Loucy (cell line): ENCODE results near the gene SP2.
A peak's percentile ranks its signal among the peaks of the same experiment; 100 is the strongest.

Experiments used
- H2AFZ ChIP-seq: fragments of 200-600 bp; sonication (generic); 2 replicates; pipeline ENCODE4 v1.6.0; 2016; ENCODE audit warnings: antibody characterized with exemption, mild to moderate bottlenecking, low read length, moderate library complexity
- H3F3A ChIP-seq: fragments of 200-600 bp; 2 replicates; pipeline ENCODE4 v1.6.0; 2016; ENCODE audit warnings: antibody characterized with exemption, low read depth, mild to moderate bottlenecking
- H3K27me3 ChIP-seq: fragments of 200-600 bp; sonication (generic); 2 replicates; pipeline ENCODE4 v1.6.1; 2014; ENCODE audit warnings: low read length, mild to moderate bottlenecking; ENCODE audit not compliant: insufficient read depth, poor library complexity, severe bottlenecking
- H3K36me3 ChIP-seq: fragments of 200-600 bp; sonication (generic); 2 replicates; pipeline ENCODE4 v1.6.1; 2016; ENCODE audit warnings: low read length; ENCODE audit not compliant: insufficient read depth
- H3K4me1 ChIP-seq: fragments of 200-600 bp; sonication (generic); 2 replicates; pipeline ENCODE4 v1.5.1; 2014; ENCODE audit warnings: low read length, mild to moderate bottlenecking; ENCODE audit not compliant: insufficient read depth, poor library complexity, severe bottlenecking
- H3K4me2 ChIP-seq: fragments of 200-600 bp; sonication (generic); 2 replicates; pipeline ENCODE4 v1.6.0; 2014; ENCODE audit warnings: antibody characterized with exemption, low read length, low read depth, mild to moderate bottlenecking; ENCODE audit not compliant: poor library complexity, severe bottlenecking
- H3K4me3 ChIP-seq: fragments of 200-600 bp; sonication (generic); 2 replicates; pipeline ENCODE4 v1.5.1; 2014; ENCODE audit warnings: low read length, mild to moderate bottlenecking, mixed read lengths; ENCODE audit not compliant: poor library complexity, severe bottlenecking
- H3K79me2 ChIP-seq: fragments of 200-600 bp; sonication (generic); 2 replicates; pipeline ENCODE4 v1.6.1; 2014; ENCODE audit warnings: low read length; ENCODE audit not compliant: insufficient read depth
- H3K9ac ChIP-seq: fragments of 200-600 bp; sonication (generic); 2 replicates; pipeline ENCODE4 v1.6.0; 2014; ENCODE audit warnings: mild to moderate bottlenecking, low read depth, low read length, moderate library complexity; ENCODE audit not compliant: poor library complexity, severe bottlenecking
- H3K9me2 ChIP-seq: fragments of 200-600 bp; sonication (generic); replicated peaks from 2 replicates; pipeline ENCODE4 v1.6.1; 2016; ENCODE audit warnings: low read depth, low read length, mixed read lengths
- H3K9me3 ChIP-seq: fragments of 200-600 bp; sonication (generic); 2 replicates; pipeline ENCODE4 v1.6.1; 2014; ENCODE audit warnings: mild to moderate bottlenecking, antibody characterized with exemption, low read length, low read depth; ENCODE audit not compliant: insufficient read depth
- H4K20me1 ChIP-seq: fragments of 200-600 bp; sonication (generic); 2 replicates; pipeline ENCODE4 v1.6.0; 2014; ENCODE audit warnings: antibody characterized with exemption, low read length, mild to moderate bottlenecking; ENCODE audit not compliant: insufficient read depth, poor library complexity, severe bottlenecking
- CTCF ChIP-seq: fragments of 200-600 bp; sonication (generic); conservative IDR thresholded peaks from 2 replicates; pipeline ENCODE4 v1.5.1; 2014; ENCODE audit warnings: mild to moderate bottlenecking, antibody characterized with exemption, low read length
- EZH2phosphoT487 ChIP-seq: fragments of 200-600 bp; IDR thresholded peaks from 2 replicates; pipeline ENCODE4 v1.6.1; 2018; ENCODE audit warnings: antibody characterized with exemption, mild to moderate bottlenecking, moderate library complexity, borderline replicate concordance

Gene SP2

GRCh38 chr17:47897561-47897960, 1.5 kb downstream of the SP2 start:
- peaks cover 30% of the 10 kb centered on the region for H3K4me1 ChIP-seq
- H3K9ac ChIP-seq: peak overlapping the region; percentile 99
- TF ChIP-seq EZH2phosphoT487 (no peak), CTCF (no peak)
- H2AFZ ChIP-seq: no peak overlapping the region
- no peaks in the 10 kb centered on the region for H3K9me2 ChIP-seq
- peaks cover 39% of the 10 kb centered on the region for H3K79me2 ChIP-seq
- no peaks in the 10 kb centered on the region for H3K36me3 ChIP-seq
- H3K27me3 ChIP-seq: no peaks in the 10 kb centered on the region
- peak overlapping the region; percentile 99 for H3K4me2 ChIP-seq
- H3K4me3 ChIP-seq: peak overlapping the region; percentile 100
- H4K20me1 ChIP-seq: peaks cover 5% of the 10 kb centered on the region
- H3K9me3 ChIP-seq: no peaks in the 10 kb centered on the region
- H3F3A ChIP-seq: no peaks in the 10 kb centered on the region

GRCh38 chr17:47898241-47898640, 2.2 kb downstream of the SP2 start:
- Histone ChIP-seq H3K36me3 (no peaks in the 10 kb centered on the region), H3K9me2 (no peaks in the 10 kb centered on the region), H3K9me3 (no peaks in the 10 kb centered on the region), H3K9ac (peak overlapping the region; percentile 99), H4K20me1 (peaks cover 5% of the 10 kb centered on the region), H3F3A (no peaks in the 10 kb centered on the region), H3K4me1 (peaks cover 30% of the 10 kb centered on the region), H3K79me2 (peaks cover 39% of the 10 kb centered on the region), H3K4me2 (peak overlapping the region; percentile 99), H3K4me3 (peak overlapping the region; percentile 100), H3K27me3 (no peaks in the 10 kb centered on the region), H2AFZ (no peak overlapping the region)
- TF ChIP-seq CTCF (no peak), EZH2phosphoT487 (no peak)

- H3K36me3 ChIP-seq: no peaks in the 10 kb centered on the region
- no peak for TF ChIP-seq EZH2phosphoT487
- no peak for TF ChIP-seq CTCF
Measured at GRCh38 chr17:47899643-47900042, 3.6 kb downstream of the SP2 start.

More at GRCh38 chr17:47899643-47900042, 3.6 kb downstream of the SP2 start:
- H3F3A ChIP-seq: no peaks in the 10 kb centered on the region
- H3K27me3 ChIP-seq: no peaks in the 10 kb centered on the region
- H3K4me2 ChIP-seq: peak overlapping the region; percentile 3
- no peaks in the 10 kb centered on the region for H3K9me3 ChIP-seq
- peaks cover 5% of the 10 kb centered on the region for H4K20me1 ChIP-seq
- peaks cover 24% of the 10 kb centered on the region for H3K4me1 ChIP-seq
- no peak overlapping the region for H2AFZ ChIP-seq
- H3K4me3 ChIP-seq: no peak overlapping the region
- H3K9me2 ChIP-seq: no peaks in the 10 kb centered on the region
- H3K79me2 ChIP-seq: peaks cover 34% of the 10 kb centered on the region
- H3K9ac ChIP-seq: no peak overlapping the region
